Activated T-cell treated with anti-CD3 and anti-CD28 coated beads, Interleukin-2, amount 50 U/mL, for 24 hours (primary cell): Measurements from ENCODE around the gene SLC1A3.

Experiments used
- DNase-seq: peaks from one replicate; pipeline ENCODE4 v3.0.0-alpha.2; 2020
- H3K27ac Mint-ChIP-seq: 2 replicates; pipeline ENCODE4 v1.8.0; 2020; ENCODE audit warnings: mild to moderate bottlenecking, mixed read lengths
- H3K27me3 Mint-ChIP-seq: 2 replicates; pipeline ENCODE4 v1.8.0; 2020; ENCODE audit warnings: mixed read lengths
- H3K36me3 Mint-ChIP-seq: 2 replicates; pipeline ENCODE4 v1.8.0; 2020; ENCODE audit warnings: low read depth, mixed read lengths
- H3K4me1 Mint-ChIP-seq: 2 replicates; pipeline ENCODE4 v1.8.0; 2020; ENCODE audit warnings: low read depth, mixed read lengths
- H3K4me3 Mint-ChIP-seq: 2 replicates; pipeline ENCODE4 v1.8.0; 2020; ENCODE audit warnings: mild to moderate bottlenecking, moderate library complexity, mixed read lengths
- H3K9me3 Mint-ChIP-seq: 2 replicates; pipeline ENCODE4 v1.8.0; 2020; ENCODE audit warnings: mixed read lengths

The SLC1A3 gene

DNA sequence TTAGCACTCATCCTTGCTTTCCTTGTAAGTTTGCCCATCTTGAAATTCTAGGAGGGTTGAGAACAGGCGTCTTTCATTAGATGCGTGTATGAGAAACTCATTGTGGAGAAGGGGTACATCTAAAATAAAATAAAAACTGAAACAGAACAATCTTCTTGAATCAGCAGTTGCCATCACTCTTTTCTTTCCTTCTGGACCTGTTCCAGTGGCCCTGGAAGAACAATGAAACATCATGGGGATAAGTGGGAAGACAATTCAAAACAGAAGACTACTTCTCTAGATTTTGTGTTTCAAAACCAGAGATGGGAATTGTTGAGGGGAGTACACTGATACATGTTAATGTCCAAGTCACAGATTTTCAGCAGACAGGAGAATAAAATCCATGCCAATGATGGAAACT lies 59.9 kb downstream of the SLC1A3 start:
- Mint-ChIP-seq H3K27me3 (peaks cover 13% of the 10 kb centered on the region), H3K36me3 (no peaks in the 10 kb centered on the region), H3K27ac (no peak overlapping the region), H3K4me1 (no peaks in the 10 kb centered on the region), H3K4me3 (no peak overlapping the region), H3K9me3 (no peaks in the 10 kb centered on the region)
- DNase-seq, result no peak

DNA sequence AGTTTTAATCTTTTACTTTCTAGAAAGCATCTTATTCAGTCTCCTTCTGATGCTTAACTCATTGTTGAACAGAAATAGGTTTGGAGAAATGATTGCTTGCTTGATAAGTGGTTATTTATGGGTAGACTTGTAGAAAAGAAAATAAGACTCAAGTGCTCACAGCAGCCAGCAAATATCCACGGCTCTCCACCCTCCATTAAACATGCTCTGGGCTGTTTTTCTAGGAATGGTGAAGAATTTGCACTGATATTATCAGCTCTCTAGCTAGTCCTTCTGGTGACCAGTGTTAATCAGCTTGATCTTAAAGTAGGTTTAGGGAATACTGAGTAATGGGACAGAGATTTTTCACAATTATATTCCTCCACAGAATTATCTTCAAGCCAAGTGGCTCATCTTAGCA lies 60.6 kb downstream of the SLC1A3 start:
- Mint-ChIP-seq H3K4me1 (no peaks in the 10 kb centered on the region), H3K27me3 (peaks cover 10% of the 10 kb centered on the region), H3K9me3 (no peaks in the 10 kb centered on the region), H3K36me3 (no peaks in the 10 kb centered on the region), H3K27ac (no peak overlapping the region), H3K4me3 (no peak overlapping the region)
- DNase-seq, result no peak

- Mint-ChIP-seq H3K9me3 (no peaks in the 10 kb centered on the region), H3K27me3 (peaks cover 6% of the 10 kb centered on the region), H3K36me3 (no peaks in the 10 kb centered on the region), H3K4me1 (no peaks in the 10 kb centered on the region), H3K4me3 (no peak overlapping the region), H3K27ac (no peak overlapping the region)
- no peak for DNase-seq
Observed at GRCh38 chr5:36667824-36668223, 61.4 kb downstream of the SLC1A3 start.

DNA sequence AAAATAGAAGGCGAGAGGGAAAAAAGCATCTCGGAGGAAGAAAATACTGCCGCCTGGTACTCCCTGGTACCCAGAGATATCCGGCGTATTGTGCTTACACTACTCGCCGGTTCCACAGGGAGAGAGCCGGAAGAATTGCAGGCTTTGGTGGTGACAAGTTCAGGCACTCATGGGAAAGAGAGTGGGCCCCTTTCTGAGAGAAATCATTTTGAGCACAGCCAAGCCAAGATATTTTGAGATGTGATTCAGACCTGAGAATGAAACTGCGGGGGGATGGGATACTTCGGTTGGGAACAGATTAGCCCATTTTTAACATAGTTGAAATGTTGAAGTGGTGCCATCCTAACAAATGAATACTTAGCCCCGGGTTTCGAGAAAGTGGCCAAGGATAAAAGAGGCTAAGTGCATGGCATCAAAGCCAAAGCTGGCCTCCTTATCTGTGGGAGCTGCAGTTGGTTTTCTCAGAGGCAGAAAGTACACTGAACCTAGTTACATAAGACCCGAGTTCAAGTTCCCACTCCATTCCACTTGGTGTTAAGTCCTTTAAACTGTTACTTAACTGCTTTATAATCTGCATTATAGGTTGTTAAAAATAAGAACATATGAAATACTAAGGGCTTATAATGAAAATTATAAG lies 62.7 kb downstream of the SLC1A3 start:
- DNase-seq, result no peak
- Mint-ChIP-seq H3K9me3 (no peaks in the 10 kb centered on the region), H3K27ac (no peak overlapping the region), H3K27me3 (peaks cover 3% of the 10 kb centered on the region), H3K4me1 (no peaks in the 10 kb centered on the region), H3K4me3 (no peak overlapping the region), H3K36me3 (no peaks in the 10 kb centered on the region)

DNA sequence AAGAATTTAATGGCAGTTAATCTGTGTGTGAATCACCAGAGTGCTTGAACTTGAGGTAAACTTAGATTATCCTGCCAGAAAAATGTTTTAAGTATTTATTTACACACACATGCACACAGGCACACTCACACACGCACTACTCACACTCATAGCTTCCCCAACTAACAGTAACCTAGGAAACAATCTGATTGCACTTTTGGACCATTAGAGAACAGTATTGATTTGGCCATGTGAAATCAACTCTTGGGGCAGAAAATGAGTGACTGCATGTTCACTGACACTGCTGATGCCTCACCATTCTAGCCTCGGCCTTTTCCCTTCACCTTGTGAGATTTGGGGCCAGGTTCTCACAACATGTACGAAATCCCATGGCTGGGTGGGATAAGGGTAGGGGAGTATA lies 64.1 kb downstream of the SLC1A3 start:
- H3K4me1 Mint-ChIP-seq, result no peaks in the 10 kb centered on the region
- no peaks in the 10 kb centered on the region for H3K36me3 Mint-ChIP-seq
- no peak for DNase-seq
- peaks cover 3% of the 10 kb centered on the region for H3K27me3 Mint-ChIP-seq
- no peak overlapping the region for H3K27ac Mint-ChIP-seq
- H3K9me3 Mint-ChIP-seq, result no peaks in the 10 kb centered on the region
- no peak overlapping the region for H3K4me3 Mint-ChIP-seq

DNA sequence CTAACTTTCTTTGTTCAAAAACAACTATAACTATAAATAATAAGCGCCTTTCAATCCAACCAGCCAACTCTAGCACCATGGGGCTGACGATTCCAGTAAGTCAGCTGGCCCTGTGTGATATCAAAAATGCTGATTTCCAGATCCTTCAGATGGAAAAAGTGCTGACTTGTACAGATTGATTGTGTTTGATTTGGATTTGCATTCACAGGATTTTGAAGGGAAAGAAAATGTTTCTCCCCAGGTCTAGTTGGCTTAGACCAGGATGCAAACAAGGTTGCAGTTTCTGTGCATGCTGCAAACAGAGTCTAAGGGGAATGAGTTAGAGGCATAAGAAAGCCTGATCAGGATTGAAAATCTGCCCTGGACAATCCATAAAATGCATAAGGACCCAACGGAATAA lies 68.9 kb downstream of the SLC1A3 start:
- no peak overlapping the region for H3K27ac Mint-ChIP-seq
- peaks cover 2% of the 10 kb centered on the region for H3K27me3 Mint-ChIP-seq

GRCh38 chr5:36679221-36679989 lies 73.0 kb downstream of the SLC1A3 start:
- H3K36me3 Mint-ChIP-seq, result no peaks in the 10 kb centered on the region
- no peak overlapping the region for H3K27ac Mint-ChIP-seq
- no peak overlapping the region for H3K4me3 Mint-ChIP-seq
- no peaks in the 10 kb centered on the region for H3K4me1 Mint-ChIP-seq
- peaks cover 2% of the 10 kb centered on the region for H3K27me3 Mint-ChIP-seq
- no peak for DNase-seq
- no peaks in the 10 kb centered on the region for H3K9me3 Mint-ChIP-seq

More for the DNA sequence above, 68.9 kb downstream of the SLC1A3 start:
- Mint-ChIP-seq H3K36me3 (no peaks in the 10 kb centered on the region), H3K4me3 (no peak overlapping the region), H3K9me3 (no peaks in the 10 kb centered on the region), H3K4me1 (no peaks in the 10 kb centered on the region)
- DNase-seq, result no peak

GRCh38 chr5:36680066-36680465 lies 73.7 kb downstream of the SLC1A3 start:
- Mint-ChIP-seq H3K4me3 (no peak overlapping the region), H3K36me3 (no peaks in the 10 kb centered on the region), H3K4me1 (no peaks in the 10 kb centered on the region), H3K27me3 (peaks cover 2% of the 10 kb centered on the region), H3K9me3 (no peaks in the 10 kb centered on the region), H3K27ac (no peak overlapping the region)
- no peak for DNase-seq

DNA sequence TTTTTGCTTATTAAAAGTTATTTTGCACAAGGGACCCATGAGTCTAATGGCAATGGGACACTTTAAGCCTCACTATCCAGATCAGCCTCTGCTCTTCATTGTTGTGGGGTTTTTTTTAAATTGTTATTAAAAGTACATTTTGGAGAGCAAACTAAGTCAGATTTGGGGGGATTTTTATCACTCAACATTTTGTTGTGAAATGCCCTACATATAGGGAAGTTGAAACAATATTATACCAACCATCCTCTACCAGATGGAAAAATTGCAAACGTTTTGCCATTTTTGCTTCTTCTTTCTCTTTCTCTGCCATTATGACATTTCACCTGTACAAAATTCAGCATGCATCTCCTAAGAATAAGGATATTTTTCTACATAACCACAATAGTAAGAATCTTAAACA lies 75.3 kb downstream of the SLC1A3 start:
- H3K27me3 Mint-ChIP-seq, result peaks cover 2% of the 10 kb centered on the region
- H3K4me1 Mint-ChIP-seq, result no peaks in the 10 kb centered on the region
- no peak for DNase-seq
- no peak overlapping the region for H3K27ac Mint-ChIP-seq
- H3K9me3 Mint-ChIP-seq, result no peaks in the 10 kb centered on the region
- H3K36me3 Mint-ChIP-seq, result no peaks in the 10 kb centered on the region
- no peak overlapping the region for H3K4me3 Mint-ChIP-seq

DNA sequence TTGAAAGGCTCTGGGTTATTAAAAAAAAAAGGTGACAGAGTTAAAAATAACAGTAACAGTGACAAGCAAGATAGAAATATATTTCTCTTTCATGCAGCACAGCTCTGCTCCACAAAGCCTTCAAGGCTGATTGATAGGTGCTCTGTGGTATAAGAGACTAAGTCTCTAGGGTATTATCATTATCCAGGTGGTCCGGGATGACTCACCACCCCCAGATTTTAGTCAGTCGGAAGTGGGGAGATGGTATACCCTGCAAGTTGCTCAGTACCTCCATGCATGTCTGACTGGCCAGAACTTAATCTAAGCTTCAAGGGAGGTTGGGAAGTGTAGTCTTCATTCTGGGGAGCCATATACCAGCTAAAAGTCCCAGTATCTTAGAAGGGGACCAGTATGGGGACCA lies 76.1 kb downstream of the SLC1A3 start:
- DNase-seq, result no peak
- Mint-ChIP-seq H3K36me3 (no peaks in the 10 kb centered on the region), H3K4me1 (no peaks in the 10 kb centered on the region), H3K9me3 (no peaks in the 10 kb centered on the region), H3K27me3 (peaks cover 2% of the 10 kb centered on the region), H3K4me3 (no peak overlapping the region), H3K27ac (no peak overlapping the region)

GRCh38 chr5:36683821-36684434 lies 77.5 kb downstream of the SLC1A3 start:
- H3K27me3 Mint-ChIP-seq, result peaks cover 10% of the 10 kb centered on the region
- H3K36me3 Mint-ChIP-seq, result no peaks in the 10 kb centered on the region
- no peak for DNase-seq
- no peak overlapping the region for H3K27ac Mint-ChIP-seq
- H3K9me3 Mint-ChIP-seq, result no peaks in the 10 kb centered on the region
- H3K4me1 Mint-ChIP-seq, result no peaks in the 10 kb centered on the region
- H3K4me3 Mint-ChIP-seq, result no peak overlapping the region

- DNase-seq, result no peak
- Mint-ChIP-seq H3K27me3 (peaks cover 18% of the 10 kb centered on the region), H3K36me3 (no peaks in the 10 kb centered on the region), H3K4me3 (no peak overlapping the region), H3K27ac (no peak overlapping the region), H3K4me1 (peaks cover 12% of the 10 kb centered on the region), H3K9me3 (no peaks in the 10 kb centered on the region)
Observed at GRCh38 chr5:36685631-36686288, 79.4 kb downstream of the SLC1A3 start.

DNA sequence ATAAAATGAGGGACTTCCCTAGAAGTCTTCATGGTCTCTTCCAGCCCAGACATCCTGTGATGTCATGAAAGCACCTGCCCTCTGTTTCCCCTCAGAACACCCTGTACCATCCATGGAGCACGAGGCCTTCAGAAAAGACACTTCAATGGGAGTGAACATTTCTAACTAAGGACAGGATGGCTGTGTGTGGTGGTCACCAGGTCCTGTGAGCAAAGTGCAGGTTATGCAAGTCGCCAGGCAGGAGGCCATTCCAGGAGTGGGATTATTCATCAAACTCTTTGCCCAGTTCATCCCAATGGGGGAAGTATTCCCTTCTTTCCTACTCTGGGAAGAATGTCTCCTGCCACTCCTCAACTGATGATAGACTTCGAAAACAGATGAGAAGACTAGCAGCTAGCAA lies 80.5 kb downstream of the SLC1A3 start:
- Mint-ChIP-seq H3K9me3 (no peaks in the 10 kb centered on the region), H3K27ac (no peak overlapping the region)

GRCh38 chr5:36688722-36689121 lies 82.3 kb downstream of the SLC1A3 start:
- Mint-ChIP-seq H3K9me3 (no peaks in the 10 kb centered on the region), H3K4me3 (no peak overlapping the region), H3K4me1 (peaks cover 18% of the 10 kb centered on the region), H3K27me3 (peaks cover 41% of the 10 kb centered on the region), H3K36me3 (no peaks in the 10 kb centered on the region), H3K27ac (no peak overlapping the region)
- DNase-seq, result no peak

More for the DNA sequence above, 80.5 kb downstream of the SLC1A3 start:
- Mint-ChIP-seq H3K4me3 (no peak overlapping the region), H3K4me1 (peaks cover 14% of the 10 kb centered on the region), H3K27me3 (peaks cover 27% of the 10 kb centered on the region), H3K36me3 (no peaks in the 10 kb centered on the region)
- DNase-seq, result no peak

GRCh38 chr5:36689225-36689624 lies 82.8 kb downstream of the SLC1A3 start:
- H3K27me3 Mint-ChIP-seq, result peaks cover 44% of the 10 kb centered on the region
- no peaks in the 10 kb centered on the region for H3K9me3 Mint-ChIP-seq
- no peak overlapping the region for H3K4me3 Mint-ChIP-seq
- peaks cover 18% of the 10 kb centered on the region for H3K4me1 Mint-ChIP-seq
- no peak overlapping the region for H3K27ac Mint-ChIP-seq
- no peaks in the 10 kb centered on the region for H3K36me3 Mint-ChIP-seq
- no peak for DNase-seq
